Measurements from ENCODE around the gene RNF152. TPM values are rescaled to one million over a fixed set of nuclear protein-coding genes. Genes with fewer than 3 reads are reported as not detected.

RNF152 gene
- total RNA-seq, 1 experiment from 2014 or later = 0.18 TPM

GRCh38 chr18:61833978-61834377, 58.8 kb downstream of the RNF152 start:
- TF ChIP-seq CTCF (IDR thresholded peaks at IDR 0.05) = no peak
- no peak for TF ChIP-seq TCF7L2 (IDR thresholded peaks at IDR 0.05; ENCODE audit: low read depth, low read length)
- TF ChIP-seq SIN3A (IDR thresholded peaks at IDR 0.05; ENCODE audit: borderline replicate concordance, insufficient read depth, low read depth, low read length) = no peak
- TF ChIP-seq REST (IDR thresholded peaks at IDR 0.05; ENCODE audit: insufficient read depth in 1 of 2, low read depth in 2 of 2, low read length in 1 of 2) = no peak
- no peak for TF ChIP-seq POLR2AphosphoS5 (IDR thresholded peaks at IDR 0.05; ENCODE audit: low read depth, low read length)
- Histone ChIP-seq H3K36me3 (ENCODE audit: control insufficient read depth, insufficient read depth, low read length) (no peaks in the 10 kb centered on the region), H3K9me3 (ENCODE audit: control insufficient read depth, insufficient read depth, low read depth, low read length) (no peaks in the 10 kb centered on the region), H3K4me1 (ENCODE audit: control insufficient read depth, insufficient read depth, low read length) (no peaks in the 10 kb centered on the region), H3K27me3 (ENCODE audit: control insufficient read depth, insufficient read depth, low read length) (no peaks in the 10 kb centered on the region), H3K4me3 (ENCODE audit: low read depth in 2 of 2, low read length in 2 of 2) (no peak overlapping the region), H3K27ac (ENCODE audit: low read length) (no peak overlapping the region)
- DNase-seq (ENCODE audit: low read depth, low spot score) (no peak), ATAC-seq (no peak)
- CTCF ChIA-PET = no interaction called here
- POLR2A ChIA-PET = no interaction called here
- BruUV-seq (replicated peaks) = no TSS peak
- intact Hi-C loops (cut with micrococcal nuclease; ENCODE audit: unreplicated experiment) = no loop called here
- in situ Hi-C loops (cut with HindIII; ENCODE audit: low pct_unique_long_range_greater_than_20kb, low sequenced_read_pairs) = no loop called here

GRCh38 chr18:61833387-61833786, 59.4 kb downstream of the RNF152 start:
- POLR2A ChIA-PET = no interaction called here
- BruUV-seq (replicated peaks) = no TSS peak
- H3K27me3 ChIP-seq (ENCODE audit: control insufficient read depth, insufficient read depth, low read length) = no peaks in the 10 kb centered on the region
- ATAC-seq (no peak), DNase-seq (ENCODE audit: low read depth, low spot score) (no peak)
- H3K4me1 ChIP-seq (ENCODE audit: control insufficient read depth, insufficient read depth, low read length) = no peaks in the 10 kb centered on the region
- in situ Hi-C loops (cut with HindIII; ENCODE audit: low pct_unique_long_range_greater_than_20kb, low sequenced_read_pairs) = no loop called here
- CTCF ChIA-PET = no interaction called here
- H3K4me3 ChIP-seq (ENCODE audit: low read depth in 2 of 2, low read length in 2 of 2) = no peak overlapping the region
- intact Hi-C loops (cut with micrococcal nuclease; ENCODE audit: unreplicated experiment) = no loop called here
- TF ChIP-seq CTCF (IDR thresholded peaks at IDR 0.05) (no peak), SIN3A (IDR thresholded peaks at IDR 0.05; ENCODE audit: borderline replicate concordance, insufficient read depth, low read depth, low read length) (no peak), REST (IDR thresholded peaks at IDR 0.05; ENCODE audit: insufficient read depth in 1 of 2, low read depth in 2 of 2, low read length in 1 of 2) (no peak), POLR2AphosphoS5 (IDR thresholded peaks at IDR 0.05; ENCODE audit: low read depth, low read length) (no peak), TCF7L2 (IDR thresholded peaks at IDR 0.05; ENCODE audit: low read depth, low read length) (no peak)
- no peaks in the 10 kb centered on the region for H3K9me3 ChIP-seq (ENCODE audit: control insufficient read depth, insufficient read depth, low read depth, low read length)
- H3K27ac ChIP-seq (ENCODE audit: low read length) = no peak overlapping the region
- H3K36me3 ChIP-seq (ENCODE audit: control insufficient read depth, insufficient read depth, low read length) = no peaks in the 10 kb centered on the region

Measured in Panc1 (cell line).